ENCODE results near the gene DET1. TPM values are rescaled to one million over a fixed set of nuclear protein-coding genes. Genes with fewer than 3 reads are reported as not detected.

DET1 gene
- polyA plus RNA-seq, 1 of the 3 experiments (the other 2 are of a cell fraction): 4.5 TPM

GRCh38 chr15:88537591-88538317 is 8.7 kb downstream of the DET1 start:
- H3K9ac ChIP-seq: no peak overlapping the region
- H3K27ac ChIP-seq (ENCODE audit: low read depth in 2 of 2, low read length in 1 of 2): no peak overlapping the region
- ChIA-PET CTCF (interaction anchor here (0.7 kb wide), 1 partner anchor 67 kb away, joined by 3 read pairs; no protein-coding TSS in a partner anchor), POLR2A (no interaction called here)
- TF ChIP-seq JUND (IDR thresholded peaks at IDR 0.05): no peak
- no peak for TF ChIP-seq FOXJ3 (CRISPR knock-in tag; IDR thresholded peaks at IDR 0.05)
- no peak for TF ChIP-seq ELF1 (IDR thresholded peaks at IDR 0.05)
- TF ChIP-seq, protein P1, sequence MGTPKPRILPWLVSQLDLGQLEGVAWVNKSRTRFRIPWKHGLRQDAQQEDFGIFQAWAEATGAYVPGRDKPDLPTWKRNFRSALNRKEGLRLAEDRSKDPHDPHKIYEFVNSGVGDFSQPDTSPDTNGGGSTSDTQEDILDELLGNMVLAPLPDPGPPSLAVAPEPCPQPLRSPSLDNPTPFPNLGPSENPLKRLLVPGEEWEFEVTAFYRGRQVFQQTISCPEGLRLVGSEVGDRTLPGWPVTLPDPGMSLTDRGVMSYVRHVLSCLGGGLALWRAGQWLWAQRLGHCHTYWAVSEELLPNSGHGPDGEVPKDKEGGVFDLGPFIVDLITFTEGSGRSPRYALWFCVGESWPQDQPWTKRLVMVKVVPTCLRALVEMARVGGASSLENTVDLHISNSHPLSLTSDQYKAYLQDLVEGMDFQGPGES (IDR thresholded peaks at IDR 0.05; ENCODE audit: low read depth, low read length): no peak
- no peak for TF ChIP-seq MXI1 (IDR thresholded peaks at IDR 0.05; ENCODE audit: low read depth, low read length)
- no peak for TF ChIP-seq YY1 (IDR thresholded peaks at IDR 0.05; ENCODE audit: low read depth)
- peaks cover 5% of the 10 kb centered on the region for H3K79me2 ChIP-seq (ENCODE audit: insufficient read depth)
- H4K20me1 ChIP-seq (ENCODE audit: insufficient read depth): no peaks in the 10 kb centered on the region
- no peaks in the 10 kb centered on the region for H3K27me3 ChIP-seq (ENCODE audit: insufficient read depth)
- H3K4me2 ChIP-seq: no peak overlapping the region
- H2AFZ ChIP-seq (ENCODE audit: low read depth): no peak overlapping the region
- no peaks in the 10 kb centered on the region for H3K9me2 ChIP-seq
- H3K9me3 ChIP-seq: no peaks in the 10 kb centered on the region
- DNase-seq: no peak
- no peaks in the 10 kb centered on the region for H3K36me3 ChIP-seq (replicated peaks in 1 of 2; ENCODE audit: control insufficient read depth in 1 of 2, insufficient read depth in 2 of 2, low read length in 1 of 2)
- H3K4me3 ChIP-seq (ENCODE audit: low read depth in 2 of 2, low read length in 1 of 2): no peak overlapping the region
- 95% methylated on average over 7 of the region's 7 CpGs for WGBS (ENCODE audit: low lambda C conversion rate)
- peaks cover 4% of the 10 kb centered on the region for H3F3A ChIP-seq (replicated peaks; ENCODE audit: insufficient read depth)
- no peaks in the 10 kb centered on the region; a peak in 1 of 4 replicates for H3K4me1 ChIP-seq (ENCODE audit: control insufficient read depth in 1 of 2, insufficient read depth in 2 of 2, low read depth in 1 of 2, low read length in 1 of 2)

GRCh38 chr15:88535607-88536313 is 10.7 kb downstream of the DET1 start:
- H3K4me2 ChIP-seq: no peak overlapping the region
- no peak overlapping the region for H2AFZ ChIP-seq (ENCODE audit: low read depth)
- no peaks in the 10 kb centered on the region for H3K4me1 ChIP-seq (ENCODE audit: control insufficient read depth in 1 of 2, insufficient read depth in 2 of 2, low read depth in 1 of 2, low read length in 1 of 2)
- H3F3A ChIP-seq (replicated peaks; ENCODE audit: insufficient read depth): peaks cover 4% of the 10 kb centered on the region
- POLR2A ChIA-PET: no interaction called here
- no peak overlapping the region for H3K4me3 ChIP-seq (ENCODE audit: low read depth in 2 of 2, low read length in 1 of 2)
- peaks cover 5% of the 10 kb centered on the region for H3K79me2 ChIP-seq (ENCODE audit: insufficient read depth)
- no peaks in the 10 kb centered on the region for H3K9me3 ChIP-seq
- 85% methylated on average over 3 of the region's 3 CpGs for WGBS (ENCODE audit: low lambda C conversion rate)
- no peaks in the 10 kb centered on the region for H3K9me2 ChIP-seq
- no peaks in the 10 kb centered on the region for H4K20me1 ChIP-seq (ENCODE audit: insufficient read depth)
- TF ChIP-seq RAD21 (IDR thresholded peaks at IDR 0.05; ENCODE audit: low read length): no peak
- no peak for TF ChIP-seq JUND (IDR thresholded peaks at IDR 0.05)
- no peak for TF ChIP-seq RCOR1 (IDR thresholded peaks at IDR 0.05; ENCODE audit: low read length)
- TF ChIP-seq TEAD4 (IDR thresholded peaks at IDR 0.05; ENCODE audit: borderline replicate concordance, insufficient read depth): no peak
- TF ChIP-seq GATA2 (CRISPR knock-in tag; IDR thresholded peaks at IDR 0.05): no peak
- no peak for TF ChIP-seq USF1 (IDR thresholded peaks at IDR 0.05; ENCODE audit: borderline replicate concordance, low read depth)
- TF ChIP-seq, protein P1 (IDR thresholded peaks at IDR 0.05; ENCODE audit: low read depth, low read length): no peak
- no peak for TF ChIP-seq CHD2 (IDR thresholded peaks at IDR 0.05; ENCODE audit: low read length, partially characterized antibody)
- no peak for TF ChIP-seq EP300 (IDR thresholded peaks at IDR 0.05; ENCODE audit: borderline replicate concordance in 1 of 2, low read depth in 1 of 2, low read length in 1 of 2)
- TF ChIP-seq YY1 (IDR thresholded peaks at IDR 0.05; ENCODE audit: low read depth): no peak
- no peak for TF ChIP-seq ZBTB33 (IDR thresholded peaks at IDR 0.05; ENCODE audit: borderline replicate concordance, low read depth)
- TF ChIP-seq TAF1 (IDR thresholded peaks at IDR 0.05; ENCODE audit: borderline replicate concordance, low read depth, low read length): no peak
- no peak for TF ChIP-seq RXRA (IDR thresholded peaks at IDR 0.05; ENCODE audit: borderline replicate concordance, low read depth)
- DNase-seq: no peak
- H3K27ac ChIP-seq (ENCODE audit: low read depth in 2 of 2, low read length in 1 of 2): no peak overlapping the region
- H3K27me3 ChIP-seq (ENCODE audit: insufficient read depth): no peaks in the 10 kb centered on the region
- no peak overlapping the region for H3K9ac ChIP-seq
- CTCF ChIA-PET: no interaction called here
- peaks cover 0 to 10% of the 10 kb centered on the region in 2 experiments for H3K36me3 ChIP-seq (replicated peaks in 1 of 2; ENCODE audit: control insufficient read depth in 1 of 2, insufficient read depth in 2 of 2, low read length in 1 of 2)
